IgD-negative memory B cell (primary cell): ENCODE results near the gene PLEKHM1. TPM values are rescaled to one million over a fixed set of nuclear protein-coding genes. Genes with fewer than 3 reads are reported as not detected.

Source experiments
- H3K27ac Mint-ChIP-seq, 3 donors: one replicate each; pipeline ENCODE4 v1.8.0; 2020 to 2022; ENCODE audit warnings: mild to moderate bottlenecking in 3 of 3, mixed read lengths in 3 of 3, moderate library complexity in 1 of 3
- H3K27me3 Mint-ChIP-seq: one replicate; pipeline ENCODE4 v1.8.0; 2021; ENCODE audit warnings: mixed read lengths
- H3K36me3 Mint-ChIP-seq: one replicate; pipeline ENCODE4 v1.8.0; 2020; ENCODE audit warnings: mild to moderate bottlenecking, mixed read lengths
- H3K4me1 Mint-ChIP-seq, 3 donors: one replicate each; pipeline ENCODE4 v1.8.0; 2020 to 2022; ENCODE audit warnings: mixed read lengths in 3 of 3, mild to moderate bottlenecking in 1 of 3
- H3K4me3 Mint-ChIP-seq, 4 donors: one replicate each; pipeline ENCODE4 v1.8.0; 2020 to 2022; ENCODE audit warnings: mild to moderate bottlenecking in 4 of 4, mixed read lengths in 4 of 4, moderate library complexity in 3 of 4
- H3K9me3 Mint-ChIP-seq, 3 donors: one replicate each; pipeline ENCODE4 v1.8.0; 2020 to 2021; ENCODE audit warnings: mixed read lengths in 3 of 3, mild to moderate bottlenecking in 1 of 3
- polyA plus RNA-seq: library from polyadenylated mRNA; unstranded; fragments of 300-500 nt; fragmentation: Illumina TruSeq; gene quantifications from one replicate; pipeline ENCODE4 v1.2.3, GENCODE V29; 2021

The PLEKHM1 gene
- polyA plus RNA-seq, 1 donor from 2014 or later: 15.8 TPM

- H3K4me3 Mint-ChIP-seq: peak overlapping the region; percentile 99 to 100 (median 100)
- peaks cover 53 to 54% (median 53%) of the 10 kb centered on the region in 3 donors for H3K4me1 Mint-ChIP-seq
- H3K36me3 Mint-ChIP-seq: no peaks in the 10 kb centered on the region
- H3K27ac Mint-ChIP-seq: peak overlapping the region; percentile 98 to 100 (median 98)
- H3K9me3 Mint-ChIP-seq: no peaks in the 10 kb centered on the region
- H3K27me3 Mint-ChIP-seq: no peaks in the 10 kb centered on the region
Observed at GRCh38 chr17:45408611-45409421, 81.7 kb downstream of the PLEKHM1 start.

GRCh38 chr17:45406107-45406506 is 84.4 kb downstream of the PLEKHM1 start:
- no peaks in the 10 kb centered on the region for H3K36me3 Mint-ChIP-seq

DNA sequence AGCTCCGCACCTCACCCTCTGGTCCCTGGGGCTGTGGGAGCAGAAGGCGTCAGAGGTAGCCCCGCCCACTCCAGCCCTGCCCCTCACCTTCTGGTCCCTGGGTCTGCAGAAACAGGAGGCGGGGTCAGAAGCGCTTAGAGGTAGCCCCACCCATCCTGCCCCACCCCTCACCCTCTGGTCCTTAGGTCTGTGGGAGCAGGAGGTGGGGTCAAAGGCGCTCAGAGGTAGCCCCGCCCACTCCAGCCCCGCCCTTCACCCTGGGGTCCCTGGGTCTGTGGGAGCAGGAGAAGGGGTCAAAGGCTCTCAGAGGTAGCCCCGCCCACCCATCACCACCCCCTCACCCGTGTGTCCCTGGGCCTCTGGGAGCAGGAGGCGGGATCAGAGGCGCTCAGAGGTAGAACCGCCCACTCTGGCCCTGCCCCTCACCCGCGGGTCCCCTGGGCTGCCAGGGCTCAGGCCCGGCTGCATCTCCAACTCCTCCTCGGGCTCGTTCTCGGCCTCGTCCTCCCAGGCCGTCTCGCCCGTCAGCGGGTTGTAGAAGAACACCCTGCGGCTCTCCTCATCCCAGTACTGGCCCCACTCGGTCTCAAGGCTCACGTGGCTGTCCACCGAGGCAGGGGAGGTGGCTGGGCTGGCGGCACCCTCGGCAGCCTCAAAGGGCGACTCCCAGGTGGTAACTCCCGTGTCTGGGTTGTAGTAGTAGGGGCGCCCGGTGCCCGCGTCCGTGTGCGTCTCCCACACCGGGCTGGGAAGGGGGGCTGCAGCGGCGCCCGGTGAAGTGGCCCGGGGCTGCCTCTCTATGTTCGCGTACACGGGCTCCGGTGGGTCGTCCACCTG is 85.1 kb downstream of the PLEKHM1 start:
- no peaks in the 10 kb centered on the region for H3K9me3 Mint-ChIP-seq
- H3K4me1 Mint-ChIP-seq: peaks cover 31 to 37% (median 35%) of the 10 kb centered on the region in 3 donors
- H3K36me3 Mint-ChIP-seq: peaks cover 2% of the 10 kb centered on the region
- H3K4me3 Mint-ChIP-seq: peak overlapping the region in 3 of 4 donors; percentile 75 to 99 (median 89)
- no peaks in the 10 kb centered on the region for H3K27me3 Mint-ChIP-seq
- peak overlapping the region; percentile 53 to 100 (median 83) for H3K27ac Mint-ChIP-seq

More at GRCh38 chr17:45406107-45406506, 84.4 kb downstream of the PLEKHM1 start:
- Mint-ChIP-seq H3K27me3 (no peaks in the 10 kb centered on the region), H3K4me3 (peak overlapping the region in 3 of 4 donors; percentile 75 to 99 (median 89)), H3K27ac (peak overlapping the region; percentile 53 to 100 (median 83)), H3K4me1 (peaks cover 36 to 40% (median 37%) of the 10 kb centered on the region in 3 donors), H3K9me3 (no peaks in the 10 kb centered on the region)

- peaks cover 29 to 31% (median 31%) of the 10 kb centered on the region in 3 donors for H3K4me1 Mint-ChIP-seq
- no peaks in the 10 kb centered on the region for H3K27me3 Mint-ChIP-seq
- peak overlapping the region in 1 of 3 donors; percentile 59 for H3K27ac Mint-ChIP-seq
- peaks cover 2% of the 10 kb centered on the region for H3K36me3 Mint-ChIP-seq
- H3K4me3 Mint-ChIP-seq: peak overlapping the region in 1 of 4 donors; percentile 17
- no peaks in the 10 kb centered on the region for H3K9me3 Mint-ChIP-seq
Observed at GRCh38 chr17:45404870-45405249, 85.7 kb downstream of the PLEKHM1 start.

DNA sequence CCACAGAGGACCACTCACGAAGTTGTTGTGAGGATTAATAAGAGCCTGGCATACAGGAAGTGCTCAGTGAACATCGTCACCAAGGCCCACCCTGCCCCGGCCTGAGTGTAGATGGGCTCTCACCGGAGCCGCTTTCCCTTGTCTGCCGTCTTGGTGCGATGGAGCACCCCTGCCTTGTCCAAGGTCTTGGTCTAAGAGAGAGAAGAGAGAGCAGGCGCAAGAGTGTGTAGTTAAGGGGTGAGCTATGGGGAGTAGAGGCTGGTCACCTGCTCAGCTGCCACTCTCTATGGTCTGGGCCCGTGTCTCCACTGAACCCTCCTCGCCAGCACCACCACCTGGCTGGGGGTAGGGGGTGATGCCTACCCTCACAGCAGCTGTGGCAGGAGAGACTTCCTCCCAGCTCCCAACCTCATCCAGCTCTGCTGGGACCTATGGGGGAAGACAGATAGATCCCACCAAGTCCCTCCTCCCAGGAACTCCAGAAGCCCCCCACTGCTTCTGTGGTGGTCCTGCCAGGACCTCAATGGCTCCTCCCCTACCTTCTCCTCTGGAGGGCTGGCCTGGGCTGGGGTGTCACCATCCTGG is 86.5 kb downstream of the PLEKHM1 start:
- Mint-ChIP-seq H3K36me3 (peaks cover 2% of the 10 kb centered on the region), H3K4me3 (peak overlapping the region in 1 of 4 donors; percentile 39), H3K27ac (peak overlapping the region in 2 of 3 donors; percentile 59 to 73), H3K9me3 (no peaks in the 10 kb centered on the region), H3K4me1 (peaks cover 26 to 30% (median 28%) of the 10 kb centered on the region in 3 donors), H3K27me3 (no peaks in the 10 kb centered on the region)

DNA sequence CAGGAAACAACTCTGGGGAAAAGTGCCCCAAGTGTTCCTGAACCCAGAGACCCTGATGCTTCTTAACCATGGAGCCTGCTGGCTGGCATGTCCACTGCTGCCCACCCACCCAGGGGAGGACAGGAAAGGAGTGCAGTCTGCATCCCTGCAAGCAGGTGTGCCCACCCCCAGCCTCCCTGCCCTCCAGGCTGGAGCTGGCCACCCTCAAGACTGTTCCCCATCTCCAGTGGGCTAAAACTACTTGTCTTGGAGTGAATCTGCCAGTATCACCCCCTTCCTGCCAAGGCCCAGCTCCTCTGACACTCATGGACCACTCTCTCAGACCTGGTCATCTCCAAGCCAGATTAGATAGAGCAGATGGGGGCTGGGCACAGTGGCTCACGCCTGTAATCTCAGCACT is 87.6 kb downstream of the PLEKHM1 start:
- peaks cover 15 to 21% (median 17%) of the 10 kb centered on the region in 3 donors for H3K4me1 Mint-ChIP-seq
- H3K27ac Mint-ChIP-seq: peak overlapping the region in 1 of 3 donors; percentile 39
- H3K36me3 Mint-ChIP-seq: peaks cover 2% of the 10 kb centered on the region
- H3K4me3 Mint-ChIP-seq: no peak overlapping the region
- H3K9me3 Mint-ChIP-seq: no peaks in the 10 kb centered on the region
- no peaks in the 10 kb centered on the region for H3K27me3 Mint-ChIP-seq

DNA sequence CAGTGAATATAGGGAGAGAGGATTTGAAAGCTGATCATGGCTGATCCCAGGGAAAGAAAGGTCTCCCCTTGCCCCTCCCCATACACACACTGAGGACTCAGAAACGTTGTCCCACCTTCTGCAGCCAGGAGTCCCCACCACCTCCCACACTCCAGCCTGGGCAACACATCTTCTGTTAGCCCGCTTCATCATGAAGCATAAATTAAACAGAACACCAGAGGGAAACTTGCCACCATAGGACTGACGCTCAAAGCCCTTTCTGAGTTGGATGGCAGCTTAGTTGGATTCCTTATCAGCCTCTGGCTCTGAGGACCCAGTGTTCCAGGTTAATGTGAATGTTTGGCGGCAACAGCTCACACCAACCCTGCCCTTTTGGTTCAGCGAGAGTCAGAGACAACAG is 91.7 kb downstream of the PLEKHM1 start:
- Mint-ChIP-seq H3K4me1 (peaks cover 0 to 8% (median 3%) of the 10 kb centered on the region in 3 donors), H3K9me3 (no peaks in the 10 kb centered on the region), H3K36me3 (peaks cover 4% of the 10 kb centered on the region), H3K4me3 (no peak overlapping the region), H3K27ac (peak overlapping the region in 1 of 3 donors; percentile 86), H3K27me3 (no peaks in the 10 kb centered on the region)

DNA sequence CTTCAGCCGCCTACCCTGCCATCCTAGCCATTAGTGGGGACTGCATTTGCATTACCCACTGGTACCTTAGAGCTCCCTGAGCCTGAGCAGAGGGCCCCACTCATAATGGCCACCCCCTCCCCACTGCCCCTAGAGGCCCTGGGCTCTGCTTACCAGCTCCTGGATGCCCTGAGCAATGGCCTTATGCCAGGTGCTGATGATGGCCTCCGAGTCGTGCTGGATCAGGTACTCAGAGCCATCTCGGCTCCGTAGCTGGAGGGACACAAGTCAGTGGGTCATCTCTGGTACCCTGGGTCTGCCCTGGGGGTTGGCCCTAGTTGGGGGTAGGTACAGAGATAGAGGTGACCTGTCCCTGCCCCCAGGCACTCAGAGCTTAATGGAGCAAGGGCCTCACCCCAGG is 92.7 kb downstream of the PLEKHM1 start:
- no peaks in the 10 kb centered on the region for H3K9me3 Mint-ChIP-seq
- peaks cover 4% of the 10 kb centered on the region for H3K36me3 Mint-ChIP-seq
- no peaks in the 10 kb centered on the region for H3K27me3 Mint-ChIP-seq
- H3K4me3 Mint-ChIP-seq: no peak overlapping the region
- peaks cover 0 to 8% (median 3%) of the 10 kb centered on the region in 3 donors for H3K4me1 Mint-ChIP-seq
- peak overlapping the region in 1 of 3 donors; percentile 31 for H3K27ac Mint-ChIP-seq

DNA sequence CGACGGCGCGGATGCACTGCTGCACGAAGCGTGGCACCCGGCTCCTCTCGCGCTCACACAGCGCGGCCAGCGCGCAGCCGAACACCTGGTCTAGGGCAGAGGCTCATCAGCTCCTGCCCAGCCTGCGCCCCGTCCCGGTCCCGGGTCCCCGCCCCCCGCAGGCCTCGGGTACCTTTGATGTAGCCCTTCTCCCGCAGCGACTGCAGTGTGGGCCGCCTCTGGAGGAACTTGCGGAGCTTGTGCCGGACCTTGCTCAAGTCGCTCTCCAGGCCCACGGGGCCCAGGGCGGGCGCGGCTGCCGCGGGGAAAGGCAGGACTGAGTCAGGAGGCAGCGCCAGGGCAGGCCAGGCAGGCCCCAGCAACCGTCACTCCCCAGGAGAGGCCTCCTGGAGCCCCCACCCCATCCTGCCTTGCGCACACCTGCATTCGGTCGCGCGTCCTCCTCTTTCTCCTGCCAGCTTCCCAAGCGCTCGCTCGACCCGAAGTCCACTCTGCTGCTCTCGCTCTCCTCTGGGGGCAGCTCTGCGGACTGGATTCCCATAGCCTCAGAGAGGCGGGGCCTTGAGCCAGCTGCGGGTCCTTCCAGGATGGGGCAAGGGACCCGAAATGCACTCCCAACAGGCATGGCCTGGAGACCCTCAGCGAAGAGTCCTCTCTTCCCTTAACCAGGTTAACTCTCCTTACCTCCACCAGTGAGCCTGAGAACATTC is 93.9 kb downstream of the PLEKHM1 start:
- H3K27ac Mint-ChIP-seq: no peak overlapping the region
- H3K4me1 Mint-ChIP-seq: peaks cover 0 to 8% (median 4%) of the 10 kb centered on the region in 3 donors
- H3K9me3 Mint-ChIP-seq: no peaks in the 10 kb centered on the region
- no peak overlapping the region for H3K4me3 Mint-ChIP-seq
- H3K27me3 Mint-ChIP-seq: no peaks in the 10 kb centered on the region
- peaks cover 4% of the 10 kb centered on the region for H3K36me3 Mint-ChIP-seq

DNA sequence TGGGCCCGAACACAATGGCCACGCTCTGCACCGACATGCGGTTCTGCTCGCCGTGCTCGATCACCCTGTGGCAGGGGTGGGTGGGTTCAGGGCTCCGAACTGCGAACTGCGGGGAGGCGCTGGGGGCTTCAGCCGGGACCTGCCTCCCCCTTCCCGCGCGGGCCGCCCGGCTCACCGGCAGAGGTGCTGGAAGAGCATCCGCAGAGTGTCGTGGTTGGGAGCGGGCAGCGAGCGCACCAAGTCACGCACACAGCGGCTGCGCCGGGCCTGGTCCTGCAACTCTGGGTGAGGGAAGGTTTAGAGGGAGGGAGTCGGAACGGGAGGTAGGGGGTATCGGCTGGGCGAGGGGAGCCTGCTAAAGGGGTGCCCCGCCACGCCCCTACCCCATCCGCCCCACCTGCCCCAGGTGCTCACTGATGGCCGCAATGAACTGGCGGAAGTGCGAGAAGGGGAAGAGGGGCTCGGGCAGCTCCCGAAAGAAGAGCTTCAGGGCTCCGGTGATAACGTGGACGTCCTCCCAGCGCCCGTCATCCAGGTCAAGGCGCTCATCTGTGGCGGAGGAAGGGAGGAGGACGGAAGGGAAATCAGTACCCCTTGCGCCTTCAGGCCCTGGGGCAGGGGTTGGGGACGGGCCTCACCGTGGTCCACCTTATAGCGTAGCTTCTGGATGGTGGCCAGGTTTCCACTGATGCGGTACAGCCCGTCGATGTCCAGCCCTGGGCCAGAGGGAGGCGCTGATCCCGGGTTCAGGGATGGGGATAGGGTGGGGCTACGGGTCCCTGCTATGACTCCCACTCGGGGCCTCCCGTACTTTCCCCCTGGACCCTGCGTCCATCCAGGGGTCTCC is 94.7 kb downstream of the PLEKHM1 start:
- H3K4me3 Mint-ChIP-seq: no peak overlapping the region
- H3K27ac Mint-ChIP-seq: no peak overlapping the region
- H3K4me1 Mint-ChIP-seq: peaks cover 0 to 7% (median 6%) of the 10 kb centered on the region in 3 donors
- H3K9me3 Mint-ChIP-seq: no peaks in the 10 kb centered on the region
- H3K27me3 Mint-ChIP-seq: no peaks in the 10 kb centered on the region
- peaks cover 2% of the 10 kb centered on the region for H3K36me3 Mint-ChIP-seq

DNA sequence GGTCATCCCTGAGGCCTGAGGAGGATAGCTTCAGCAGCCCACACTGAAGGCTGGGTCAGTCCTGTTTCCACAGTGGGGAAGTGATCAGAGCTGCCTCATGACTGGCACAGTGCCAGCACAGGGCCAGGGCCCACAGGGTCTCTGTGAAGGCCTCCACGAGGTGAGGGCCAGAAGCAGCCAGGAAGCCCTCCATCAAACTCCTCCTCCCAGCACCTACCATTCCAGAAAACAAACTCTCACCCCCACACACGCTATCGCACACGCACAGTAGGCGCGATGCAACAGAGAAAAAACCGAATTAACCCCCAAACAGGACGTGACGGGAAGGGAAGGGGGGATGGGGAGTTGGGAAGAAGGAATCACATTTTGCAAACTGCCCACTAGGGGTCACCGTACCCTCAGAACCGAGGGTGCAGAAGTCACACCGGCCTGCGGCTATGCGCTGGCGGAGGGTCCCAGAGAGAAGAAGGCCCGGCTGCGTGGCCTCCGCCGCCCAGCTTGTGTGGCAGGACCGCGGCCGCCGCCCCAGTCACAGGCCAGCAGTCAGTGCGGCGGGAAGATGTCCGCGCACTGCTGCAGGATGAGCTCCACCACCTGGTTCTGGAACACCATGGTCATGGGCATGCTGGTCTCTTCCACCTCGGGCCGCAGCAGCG is 95.5 kb downstream of the PLEKHM1 start:
- Mint-ChIP-seq H3K27me3 (no peaks in the 10 kb centered on the region), H3K27ac (no peak overlapping the region)

GRCh38 chr17:45394564-45394912 is 96.0 kb downstream of the PLEKHM1 start:
- no peak overlapping the region for H3K4me3 Mint-ChIP-seq
- H3K4me1 Mint-ChIP-seq: peaks cover 0 to 7% (median 6%) of the 10 kb centered on the region in 3 donors
- no peak overlapping the region for H3K27ac Mint-ChIP-seq
- H3K9me3 Mint-ChIP-seq: no peaks in the 10 kb centered on the region
- no peaks in the 10 kb centered on the region for H3K27me3 Mint-ChIP-seq
- H3K36me3 Mint-ChIP-seq: peaks cover 2% of the 10 kb centered on the region

More for the DNA sequence above, 95.5 kb downstream of the PLEKHM1 start:
- Mint-ChIP-seq H3K9me3 (no peaks in the 10 kb centered on the region), H3K4me3 (no peak overlapping the region), H3K4me1 (peaks cover 0 to 7% (median 6%) of the 10 kb centered on the region in 3 donors), H3K36me3 (peaks cover 2% of the 10 kb centered on the region)

DNA sequence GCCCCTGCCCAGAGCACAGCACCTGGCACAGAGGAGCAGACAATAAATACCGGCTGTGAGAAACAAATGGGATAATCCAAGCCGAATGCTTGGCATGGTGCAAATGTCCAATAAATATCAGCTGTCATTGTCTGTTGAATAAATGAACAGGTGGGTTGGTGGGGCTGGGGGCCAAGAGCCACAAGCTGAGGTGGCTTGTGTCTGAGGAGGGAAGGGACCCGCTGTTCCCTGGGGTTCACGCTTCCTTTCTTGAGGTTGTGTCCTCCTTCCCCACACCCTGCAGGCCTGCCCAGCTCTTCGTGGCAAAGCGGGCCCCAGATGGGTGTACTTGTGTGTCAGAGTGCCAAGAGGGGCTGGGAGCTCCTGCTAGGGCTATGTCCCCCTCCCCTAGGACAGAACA is 96.4 kb downstream of the PLEKHM1 start:
- Mint-ChIP-seq H3K4me1 (peaks cover 0 to 7% (median 6%) of the 10 kb centered on the region in 3 donors), H3K4me3 (no peak overlapping the region), H3K9me3 (no peaks in the 10 kb centered on the region), H3K27ac (no peak overlapping the region), H3K27me3 (no peaks in the 10 kb centered on the region), H3K36me3 (peaks cover 2% of the 10 kb centered on the region)
